Loucy (cell line): Measurements from ENCODE around the gene CHI3L1.

Experiments used
- EZH2phosphoT487 ChIP-seq: fragments of 200-600 bp; IDR thresholded peaks from 2 replicates; pipeline ENCODE4 v1.6.1; 2018; ENCODE audit warnings: antibody characterized with exemption, mild to moderate bottlenecking, moderate library complexity, borderline replicate concordance
- TF ChIP-seq, protein P1 (sequence below): fragments of 200-600 bp; sonication (generic); conservative IDR thresholded peaks from 2 replicates; pipeline ENCODE4 v1.5.1; 2014; ENCODE audit warnings: mild to moderate bottlenecking, antibody characterized with exemption, low read length

DNA sequence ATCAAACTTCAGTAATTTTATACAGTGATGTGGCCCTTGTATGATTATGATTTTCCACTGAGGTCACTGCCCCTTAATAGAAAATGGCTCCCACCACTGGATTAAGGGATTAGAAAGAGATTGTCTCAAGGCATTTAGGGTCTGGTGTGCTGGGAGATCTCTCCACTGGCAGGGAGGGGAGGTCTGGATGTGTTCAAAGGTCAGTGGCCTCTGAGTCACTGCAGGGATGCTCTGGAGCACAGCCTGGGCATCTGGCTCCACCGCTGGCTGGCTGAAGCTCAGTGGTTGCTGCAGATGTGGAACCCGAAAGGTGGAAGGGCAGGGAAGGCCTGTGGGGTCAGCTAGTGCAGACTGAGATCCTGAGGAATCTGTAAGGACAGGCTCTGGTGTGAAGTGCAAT is 18.3 kb upstream of the CHI3L1 start:
- TF ChIP-seq, protein P1, sequence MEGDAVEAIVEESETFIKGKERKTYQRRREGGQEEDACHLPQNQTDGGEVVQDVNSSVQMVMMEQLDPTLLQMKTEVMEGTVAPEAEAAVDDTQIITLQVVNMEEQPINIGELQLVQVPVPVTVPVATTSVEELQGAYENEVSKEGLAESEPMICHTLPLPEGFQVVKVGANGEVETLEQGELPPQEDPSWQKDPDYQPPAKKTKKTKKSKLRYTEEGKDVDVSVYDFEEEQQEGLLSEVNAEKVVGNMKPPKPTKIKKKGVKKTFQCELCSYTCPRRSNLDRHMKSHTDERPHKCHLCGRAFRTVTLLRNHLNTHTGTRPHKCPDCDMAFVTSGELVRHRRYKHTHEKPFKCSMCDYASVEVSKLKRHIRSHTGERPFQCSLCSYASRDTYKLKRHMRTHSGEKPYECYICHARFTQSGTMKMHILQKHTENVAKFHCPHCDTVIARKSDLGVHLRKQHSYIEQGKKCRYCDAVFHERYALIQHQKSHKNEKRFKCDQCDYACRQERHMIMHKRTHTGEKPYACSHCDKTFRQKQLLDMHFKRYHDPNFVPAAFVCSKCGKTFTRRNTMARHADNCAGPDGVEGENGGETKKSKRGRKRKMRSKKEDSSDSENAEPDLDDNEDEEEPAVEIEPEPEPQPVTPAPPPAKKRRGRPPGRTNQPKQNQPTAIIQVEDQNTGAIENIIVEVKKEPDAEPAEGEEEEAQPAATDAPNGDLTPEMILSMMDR, result no peak
- no peak for TF ChIP-seq EZH2phosphoT487
